SH-SY5Y (cell line): ENCODE measurements around the gene PHACTR3.

Experiments
- GATA2 ChIP-seq: IDR thresholded peaks from 2 replicates; pipeline ENCODE4 v1.6.1; 2011; ENCODE audit warnings: mild to moderate bottlenecking, low read depth, low read length
- GATA3 ChIP-seq: IDR thresholded peaks from 2 replicates; pipeline ENCODE4 v1.6.1; 2011; ENCODE audit warnings: low read depth, mild to moderate bottlenecking, low read length, moderate library complexity

- TF ChIP-seq GATA3 = no peak
- no peak for TF ChIP-seq GATA2
Observed at GRCh38 chr20:59777331-59777725, 173.0 kb downstream of the PHACTR3 start.
